Bone marrow (tissue), 2 donors: ENCODE data around the gene WDR75.

Source experiments
- DNase-seq, 2 donors: peaks; one replicate each; lab custom pipeline; 2025; lab: John Stamatoyannopoulos, UW

Gene WDR75

DNA sequence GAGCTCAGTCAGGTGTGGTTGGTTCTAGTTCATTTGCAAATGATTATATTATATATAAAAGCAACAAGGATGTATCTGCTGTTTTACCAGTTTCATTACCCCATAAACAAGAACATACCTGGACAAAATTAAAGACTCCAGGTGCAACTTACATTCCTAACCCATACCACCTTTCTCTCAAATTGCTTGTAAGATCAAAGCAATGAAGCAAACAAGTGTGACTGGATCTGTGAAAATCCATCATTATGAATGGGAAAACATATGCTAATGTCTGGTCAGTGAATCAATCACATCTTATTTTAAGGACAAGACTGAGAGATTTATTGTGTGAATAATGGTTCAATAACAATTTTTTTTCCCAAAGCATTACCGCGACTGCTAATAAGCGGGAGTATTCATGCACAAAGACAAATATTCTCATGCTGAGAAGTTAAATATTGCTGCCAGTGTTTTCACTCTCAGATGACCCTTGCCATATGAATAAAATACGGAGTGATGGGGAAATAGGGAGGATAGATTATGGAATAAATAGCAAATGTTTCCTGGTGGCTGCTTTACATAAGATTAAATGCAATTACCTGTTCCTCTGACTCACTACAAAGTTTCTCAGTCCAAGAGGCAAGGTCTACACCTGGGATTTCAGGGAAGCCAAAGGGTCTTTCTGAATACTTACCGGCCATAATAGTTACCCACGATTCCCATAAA is 59.3 kb downstream of the WDR75 start:
- no peak for DNase-seq

DNA sequence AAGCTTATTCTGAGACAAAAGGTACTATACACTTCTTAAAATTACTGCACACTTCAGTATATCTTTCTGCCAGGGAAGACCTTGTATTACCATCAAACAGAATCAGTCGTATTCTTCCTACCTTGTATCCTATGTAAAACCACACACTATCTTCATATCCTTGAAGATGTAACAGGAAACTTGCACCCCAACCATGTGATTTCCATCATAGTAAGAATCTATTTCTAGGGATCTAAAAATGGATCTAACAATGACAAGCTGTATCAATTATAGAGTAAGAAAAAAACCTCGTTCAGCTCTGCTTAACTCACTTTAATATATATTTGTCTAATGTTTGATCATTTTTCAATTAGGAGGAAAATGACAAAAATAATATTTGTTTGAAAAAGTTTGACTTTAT is 60.2 kb downstream of the WDR75 start:
- no peak for DNase-seq

DNA sequence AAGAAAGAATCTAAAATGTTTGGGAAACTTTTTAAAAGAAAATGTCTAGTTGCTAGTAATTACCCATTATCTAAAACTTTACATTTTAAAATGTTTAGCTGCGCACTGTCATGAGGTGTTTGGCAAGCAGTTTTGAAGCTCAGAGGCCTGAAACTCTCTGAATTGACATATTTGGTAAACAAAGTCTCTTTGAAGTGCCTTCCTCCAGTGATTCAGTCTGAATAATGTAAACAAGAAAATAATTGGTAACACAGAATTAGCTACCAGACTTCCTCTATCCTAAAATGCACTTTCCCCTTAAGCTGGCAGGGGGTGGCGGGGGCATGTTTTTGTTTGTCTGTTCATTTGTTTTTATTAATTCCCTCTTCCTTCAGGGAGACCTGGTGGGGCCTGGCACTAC is 61.4 kb downstream of the WDR75 start:
- DNase-seq = no peak

DNA sequence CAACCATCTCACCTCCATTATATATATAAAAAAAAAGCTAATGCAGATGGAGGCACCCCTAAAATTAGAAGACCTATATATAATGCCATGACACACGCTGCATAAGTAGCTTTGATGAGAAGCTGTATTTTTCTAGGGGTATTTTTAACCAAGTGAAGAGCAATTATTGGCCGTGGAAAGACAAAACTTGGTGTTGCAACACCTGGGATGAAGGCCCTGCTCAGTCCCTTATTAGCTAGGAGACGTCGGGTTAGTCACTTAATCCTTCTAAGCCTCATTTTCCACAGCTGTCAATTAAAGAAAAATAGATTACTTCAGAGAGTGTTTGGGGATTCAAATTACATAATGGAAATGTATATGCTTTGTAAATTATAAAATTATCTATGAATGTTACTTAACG is 63.0 kb downstream of the WDR75 start:
- no peak for DNase-seq

DNA sequence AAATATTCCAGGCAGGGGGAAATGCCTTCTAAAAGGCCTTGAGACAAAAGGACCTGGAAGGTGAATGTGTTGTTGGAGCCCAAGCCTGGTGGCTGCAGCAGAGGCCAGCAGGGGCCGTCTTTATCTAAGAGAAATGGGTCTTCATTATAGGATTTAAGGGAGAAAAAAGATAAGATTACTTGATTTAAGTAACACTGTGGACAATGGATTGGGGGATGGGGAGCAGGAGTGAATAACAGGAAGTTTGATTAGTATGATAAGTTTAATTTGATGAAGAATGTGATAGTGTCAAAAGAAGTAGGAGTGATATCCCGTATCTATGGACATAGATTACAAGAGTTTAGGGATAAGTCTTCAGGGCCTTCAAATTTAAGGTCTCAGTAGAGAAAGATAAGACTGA is 64.2 kb downstream of the WDR75 start:
- DNase-seq = no peak

DNA sequence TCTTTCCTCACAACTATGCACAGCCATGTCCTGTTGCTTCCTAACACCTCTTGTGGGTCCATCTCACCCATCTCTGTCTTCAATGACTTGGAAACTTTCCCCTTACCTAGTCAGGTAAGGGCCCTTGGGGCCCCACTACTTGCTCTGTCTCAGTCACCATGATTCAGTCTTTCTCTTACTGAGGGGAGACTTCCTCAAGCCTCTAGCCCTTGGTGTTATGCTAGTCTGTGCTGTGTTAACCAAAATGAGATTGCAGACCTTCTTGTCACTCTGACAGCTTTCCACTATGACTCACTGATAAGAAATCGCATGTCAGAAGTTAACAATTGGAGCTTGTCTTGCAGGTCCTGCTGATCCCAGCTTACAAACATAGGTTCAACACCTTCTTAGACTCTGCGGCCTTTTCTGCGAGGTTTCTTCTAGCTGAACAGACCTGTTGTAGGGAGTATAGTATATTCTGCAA is 65.3 kb downstream of the WDR75 start:
- DNase-seq = no peak

DNA sequence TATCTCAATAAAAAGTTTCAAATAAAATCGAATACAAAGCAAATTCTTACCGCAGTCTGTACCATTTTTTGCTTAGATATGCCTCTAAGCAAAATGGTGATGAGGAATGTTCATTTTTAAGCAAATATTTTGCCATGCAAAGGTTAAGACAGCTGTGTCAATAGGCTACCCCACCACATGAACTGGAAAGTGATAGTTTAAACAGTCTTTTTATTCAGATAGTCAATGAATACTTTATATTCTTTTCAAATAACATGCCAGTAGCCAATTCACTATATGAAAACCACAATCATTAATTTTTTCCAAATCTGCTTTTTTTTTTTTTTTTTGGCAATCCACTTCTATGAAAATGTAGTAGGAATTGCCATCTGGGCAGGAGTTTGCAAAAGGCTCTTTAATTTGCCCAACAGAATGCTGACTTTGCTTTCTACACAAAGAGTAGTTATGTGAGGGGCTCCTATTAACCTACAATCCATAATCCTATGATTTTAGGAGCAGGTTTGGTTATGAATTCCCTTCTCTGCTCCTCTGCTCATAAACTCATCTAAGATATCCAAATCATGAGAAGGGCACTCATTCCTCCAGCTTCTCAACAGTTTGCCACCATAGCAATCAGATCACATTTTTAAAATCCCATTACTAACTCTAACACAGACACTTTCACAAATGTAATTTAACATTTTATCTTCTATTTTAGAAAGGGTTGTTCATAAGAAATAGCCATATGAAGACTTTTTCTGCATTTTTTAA is 70.1 kb downstream of the WDR75 start:
- DNase-seq = no peak

DNA sequence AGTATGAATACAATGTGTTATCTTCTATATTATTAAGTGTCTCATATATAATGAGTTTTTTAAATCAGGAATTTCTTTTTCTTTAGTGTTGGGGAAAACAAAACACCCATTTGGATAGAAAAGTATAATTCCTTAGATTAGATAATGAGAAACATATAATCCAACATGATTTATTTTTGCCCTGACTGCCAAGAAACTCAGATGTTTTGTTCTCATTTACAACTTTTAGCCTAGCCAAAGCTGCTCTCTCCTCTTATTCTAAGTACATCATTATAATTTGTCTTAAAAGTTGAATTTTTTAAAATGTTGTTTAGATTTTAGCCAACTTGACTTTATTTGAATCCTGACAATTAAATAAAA is 70.7 kb downstream of the WDR75 start:
- DNase-seq = no peak

DNA sequence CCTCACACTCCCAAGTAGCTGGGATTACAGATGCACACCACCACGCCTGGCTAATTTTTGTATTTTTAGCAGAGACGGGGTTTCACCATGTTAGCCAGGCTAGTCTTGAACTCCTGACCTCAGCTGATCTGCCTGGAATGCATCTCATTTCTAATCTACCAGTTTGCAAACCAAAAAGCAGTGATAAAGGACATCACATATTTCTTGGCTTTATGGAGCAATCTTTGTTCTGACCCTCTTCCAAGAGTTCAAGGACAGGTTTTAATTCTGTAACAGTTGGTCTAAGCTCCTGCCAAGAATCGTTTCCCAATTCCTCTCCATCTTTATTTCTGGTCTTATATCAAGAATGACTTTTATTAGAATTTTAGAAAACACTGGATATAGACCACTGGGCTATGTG is 71.6 kb downstream of the WDR75 start:
- DNase-seq = no peak

DNA sequence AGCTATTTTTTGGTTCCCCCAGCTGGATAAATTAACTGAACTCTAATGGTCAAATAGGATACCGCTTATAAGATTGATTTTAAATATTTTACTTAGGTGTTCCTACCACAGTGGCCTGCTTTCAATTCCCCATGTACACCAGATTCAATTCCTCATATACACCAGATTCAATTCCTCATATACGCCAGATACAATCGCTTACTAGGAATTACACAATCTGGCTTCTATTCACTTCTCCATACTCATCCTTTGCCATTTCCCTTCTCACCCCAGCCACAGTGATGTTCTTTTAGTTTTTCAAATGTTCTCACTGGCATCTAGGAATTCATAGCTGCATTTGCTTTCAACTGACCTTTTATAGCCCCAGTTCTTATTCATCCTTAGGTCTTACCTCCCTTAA is 72.8 kb downstream of the WDR75 start:
- DNase-seq = no peak

DNA sequence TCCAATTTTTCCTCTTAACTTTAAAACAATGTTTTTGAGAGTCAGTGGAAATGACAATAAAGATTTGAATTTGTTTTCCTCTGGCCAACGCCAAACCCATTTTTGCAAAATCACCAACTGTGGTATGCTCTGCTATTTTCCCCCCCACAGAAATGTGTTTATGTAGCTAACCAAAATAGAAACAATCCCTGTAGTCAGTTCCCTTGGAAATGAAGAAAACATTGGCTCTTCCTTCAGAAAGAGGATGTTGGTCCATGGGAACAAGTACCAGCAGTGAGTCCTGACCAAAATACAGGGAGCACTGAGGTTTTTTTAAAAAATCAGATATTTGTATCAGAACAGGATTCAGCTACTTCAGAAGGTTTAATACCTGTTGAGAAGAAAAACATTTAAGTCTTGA is 74.0 kb downstream of the WDR75 start:
- DNase-seq = no peak

DNA sequence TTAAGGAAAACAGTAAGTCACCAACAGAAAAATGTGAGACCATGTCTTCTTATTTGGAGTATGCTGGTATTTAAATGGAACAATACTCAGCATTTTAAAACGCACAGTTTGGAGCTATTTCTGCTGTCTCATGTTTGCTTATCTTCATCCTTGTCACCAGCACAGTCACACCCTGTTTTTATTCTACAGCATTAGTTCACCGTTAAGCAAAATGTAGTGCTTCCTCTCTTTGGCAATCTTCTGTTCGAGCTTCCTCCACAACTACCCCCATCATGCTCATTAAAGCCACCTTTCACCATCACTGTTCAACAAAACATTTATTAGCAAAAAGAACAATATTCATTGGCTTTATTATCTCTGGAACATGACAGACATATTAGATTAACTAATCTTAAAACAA is 75.3 kb downstream of the WDR75 start:
- no peak for DNase-seq

DNA sequence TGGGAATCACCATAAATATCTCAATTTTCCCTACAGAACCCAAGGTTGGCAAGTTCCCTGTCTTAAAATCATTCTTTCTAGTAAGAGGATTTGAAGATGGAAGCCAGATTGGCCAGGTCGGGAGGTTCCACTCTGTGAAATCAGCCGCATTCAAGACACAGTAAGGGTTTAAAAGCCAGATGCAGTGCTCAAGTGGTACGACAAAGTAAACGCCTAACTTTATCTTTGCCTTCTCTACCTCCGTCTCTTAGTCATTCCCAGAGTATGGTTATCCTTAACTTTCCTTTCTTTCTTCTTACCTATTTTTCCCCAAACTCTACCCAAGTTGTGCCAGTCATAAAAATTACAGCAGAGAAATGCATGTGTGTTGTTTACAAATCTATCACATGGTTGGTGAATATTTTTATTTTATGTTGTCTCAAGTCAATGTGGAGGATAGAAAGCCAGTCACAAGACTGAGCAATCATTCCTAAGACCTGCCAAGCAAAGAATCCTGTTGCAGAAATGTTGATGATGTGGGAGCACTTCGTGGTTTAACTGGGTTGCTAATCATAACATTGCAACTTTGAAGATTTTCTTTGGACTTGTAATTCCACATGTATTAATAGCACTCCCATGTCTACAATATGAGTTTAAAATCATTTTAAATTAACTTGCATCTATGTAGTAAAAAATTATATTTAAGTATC is 76.7 kb downstream of the WDR75 start:
- no peak for DNase-seq

DNA sequence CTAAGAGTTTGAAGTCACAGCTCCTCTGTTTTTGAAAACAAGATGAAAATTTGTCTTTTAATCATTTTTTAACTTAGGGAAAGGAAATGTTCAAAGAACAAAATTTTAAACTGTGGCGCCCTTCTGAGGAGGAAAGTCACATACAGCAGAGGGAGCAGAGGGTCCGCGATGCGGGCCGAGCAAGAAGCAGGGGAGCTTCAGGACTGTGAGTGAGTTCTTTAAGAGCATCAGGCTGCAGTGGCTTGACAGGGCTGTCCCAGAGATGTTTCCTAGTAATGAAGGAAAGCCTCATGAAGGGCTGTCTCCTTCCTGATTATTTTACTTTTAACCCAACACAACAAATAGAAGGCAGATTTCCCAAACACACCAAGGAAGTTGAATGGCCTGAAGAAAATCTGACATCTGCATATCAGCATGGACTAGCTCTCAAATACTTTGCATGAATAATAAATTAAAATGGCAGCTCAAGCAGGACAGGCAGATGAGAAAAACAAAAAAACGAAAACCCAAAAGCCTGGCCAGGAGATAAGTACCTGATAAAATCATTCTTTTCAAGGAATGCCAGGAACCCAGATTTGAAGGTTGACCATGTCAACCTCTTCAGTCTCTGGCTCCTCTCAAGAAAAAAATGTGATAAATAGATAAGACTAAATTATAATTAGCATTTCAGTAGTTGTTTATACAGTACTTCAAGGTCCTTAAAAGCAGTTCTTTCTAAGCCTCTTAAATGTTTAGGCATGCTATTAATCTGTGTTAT is 78.5 kb downstream of the WDR75 start:
- no peak for DNase-seq

DNA sequence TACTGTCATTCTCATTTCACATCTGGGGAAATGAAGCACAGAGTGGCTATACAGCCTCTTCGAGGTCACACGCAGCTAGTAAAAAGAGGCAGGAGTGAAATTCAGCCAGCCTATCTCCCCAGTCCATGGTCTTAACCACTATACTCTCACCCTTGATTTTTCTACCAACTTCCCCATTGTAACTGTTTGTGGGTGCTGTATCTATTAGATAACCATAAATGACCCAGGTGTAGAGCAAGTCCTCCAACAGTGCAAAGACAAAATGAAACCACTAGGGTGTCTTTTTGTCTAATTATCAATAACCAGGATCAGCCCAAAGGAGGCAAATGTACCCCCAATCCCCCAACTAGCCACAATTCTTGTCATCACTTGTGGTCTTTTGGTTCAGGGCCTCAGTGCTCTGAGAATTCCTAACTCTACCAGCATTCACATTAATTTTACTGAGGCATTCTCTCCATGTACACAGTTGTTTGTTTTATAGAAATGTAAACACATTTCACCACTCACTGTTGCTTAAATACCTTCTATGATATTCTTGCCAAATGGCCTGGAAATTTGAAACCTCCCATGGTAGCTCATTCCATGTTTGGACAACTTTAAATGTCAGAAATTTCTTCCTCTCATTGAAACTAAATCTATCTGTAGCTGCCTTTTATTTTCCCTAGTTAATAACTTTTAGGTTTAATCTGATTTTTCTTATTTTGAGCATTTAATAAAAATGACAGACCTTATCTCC is 80.6 kb downstream of the WDR75 start:
- no peak for DNase-seq

DNA sequence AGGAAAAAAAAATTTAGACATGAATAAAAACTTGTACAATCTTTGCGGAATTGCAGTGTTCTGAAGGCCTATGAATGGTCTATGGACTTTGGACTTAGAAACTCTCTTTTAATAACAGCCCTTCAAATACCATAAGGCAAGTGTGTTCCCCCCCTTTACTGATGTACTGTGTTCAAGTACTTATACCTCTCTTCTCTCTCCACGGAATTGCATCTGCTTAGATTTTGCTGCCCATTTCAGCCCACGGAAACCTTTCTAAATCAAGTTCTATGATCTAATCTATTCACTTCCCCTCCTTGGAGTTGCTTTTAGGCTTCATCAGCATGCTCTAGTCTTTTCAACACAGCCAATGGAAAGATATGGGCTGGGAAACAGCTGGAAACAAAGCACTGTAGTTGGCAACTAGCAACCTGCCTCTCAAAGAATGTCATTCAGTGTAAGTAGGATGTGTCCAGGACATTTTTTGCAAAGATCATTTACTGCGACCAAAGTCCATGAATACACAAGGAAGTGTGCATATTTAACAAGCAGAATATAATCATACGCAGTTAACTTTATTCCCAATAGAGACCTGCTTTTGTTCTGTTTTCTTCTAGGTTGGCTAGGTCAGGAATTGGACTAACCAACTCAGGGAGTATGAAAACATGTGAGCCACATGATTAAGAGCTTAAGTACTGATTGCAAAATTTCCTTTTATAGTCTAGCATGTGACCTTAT is 81.3 kb downstream of the WDR75 start:
- DNase-seq = no peak

DNA sequence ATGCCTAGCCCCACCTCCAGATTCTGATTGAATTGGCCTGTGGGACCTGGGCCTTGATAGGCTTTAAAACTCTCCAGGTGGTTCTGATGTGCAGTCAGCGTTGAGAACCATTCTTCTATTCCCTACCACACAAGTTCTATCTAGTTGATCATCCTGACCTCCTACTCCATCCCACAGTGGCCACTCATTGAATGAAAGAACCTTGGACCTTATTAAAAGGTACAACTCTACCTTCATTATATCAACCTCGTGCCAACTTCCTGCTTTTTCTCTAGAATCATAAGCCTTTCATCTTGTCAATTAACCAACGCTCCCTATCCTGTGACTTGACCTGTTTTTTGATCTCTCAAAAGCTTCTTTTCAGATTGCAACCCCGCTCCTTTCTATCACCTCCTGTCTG is 83.5 kb downstream of the WDR75 start:
- DNase-seq = no peak
